Femur (tissue), 1 donor: ENCODE results near the gene KCTD19.
A peak's percentile ranks its signal among the peaks of the same experiment; 100 is the strongest.

Experiments
- DNase-seq: peaks from one replicate; pipeline ENCODE4 v3.0.0-alpha.2; 2017

The KCTD19 gene

GRCh38 chr16:67281536-67282446 is 44.8 kb downstream of the KCTD19 start:
- DNase-seq: no peak

- DNase-seq: no peak
These were observed 46.2 kb downstream of the KCTD19 start for GRCh38 chr16:67280090-67281015.

GRCh38 chr16:67279296-67280089 is 47.0 kb downstream of the KCTD19 start, which contains the start of gene PLEKHG4:
Gene PLEKHG4, plus strand, starts transcription at chr16:67279532. Its CDS starts 513 bp downstream, at chr16:67280045.
- peak; percentile 85 for DNase-seq

GRCh38 chr16:67278773-67279295 is 47.7 kb downstream of the KCTD19 start:
- DNase-seq: peak; percentile 45

- peak; percentile 41 for DNase-seq
These were observed 48.4 kb downstream of the KCTD19 start for GRCh38 chr16:67277999-67278772.

GRCh38 chr16:67277294-67277998 is 49.1 kb downstream of the KCTD19 start:
- DNase-seq: peak; percentile 80

- DNase-seq: no peak
These were observed 51.2 kb downstream of the KCTD19 start for GRCh38 chr16:67275321-67275720.

- DNase-seq: no peak
These were observed 55.1 kb downstream of the KCTD19 start for GRCh38 chr16:67271446-67271845.

GRCh38 chr16:67270931-67271338 is 55.6 kb downstream of the KCTD19 start:
- DNase-seq: no peak

- DNase-seq: no peak
These were observed 56.8 kb downstream of the KCTD19 start for GRCh38 chr16:67269766-67270165.

- DNase-seq: no peak
These were observed 58.4 kb downstream of the KCTD19 start for GRCh38 chr16:67268136-67268579.

- no peak for DNase-seq
These were observed 60.7 kb downstream of the KCTD19 start for GRCh38 chr16:67265834-67266233.

- DNase-seq: no peak
These were observed 61.7 kb downstream of the KCTD19 start for GRCh38 chr16:67264866-67265265.

GRCh38 chr16:67264277-67264676 is 62.3 kb downstream of the KCTD19 start:
- no peak for DNase-seq

- DNase-seq: no peak
These were observed 63.3 kb downstream of the KCTD19 start for GRCh38 chr16:67263201-67263600.

- DNase-seq: no peak
These were observed 66.0 kb downstream of the KCTD19 start for GRCh38 chr16:67260426-67261063.

- DNase-seq: no peak
These were observed 66.8 kb downstream of the KCTD19 start for GRCh38 chr16:67259705-67260104.

- DNase-seq: no peak
These were observed 68.2 kb downstream of the KCTD19 start for GRCh38 chr16:67258161-67258835.

GRCh38 chr16:67257486-67258160 is 68.9 kb downstream of the KCTD19 start:
- DNase-seq: no peak
